IMR-90 (cell line): ENCODE measurements around the gene ERC2. TPM values are rescaled to one million over a fixed set of nuclear protein-coding genes. Genes with fewer than 3 reads are reported as not detected.

Experiments
- ATAC-seq: fragments of 200-7000 bp; cut with Tn5 transposase; 2 replicates; pipeline ENCODE4 v1.9.1; 2020; ENCODE audit warnings: low read depth, mild to moderate bottlenecking, moderate library complexity
- BruUV-seq: library from RNA; stranded (reverse); fragments of 400-500 nt; replicated peaks from 2 replicates; lab custom pipeline; 2021; lab: Mats Ljungman, UMichigan
- CTCF ChIA-PET: fragments of 300-600 bp; formaldehyde crosslinking; extraction: SDS; loops from one replicate; lab custom pipeline; 2021; ENCODE audit warnings: antibody characterized with exemption; lab: Yijun Ruan, JAX
- POLR2A ChIA-PET: fragments of 300-600 bp; sonication (Branson Sonifier 250); formaldehyde crosslinking; loops from one replicate; lab custom pipeline; 2022; ENCODE audit warnings: antibody characterized with exemption; ENCODE audit not compliant: unreplicated experiment; lab: Charles Lee
- DNase-seq: peaks from one replicate; pipeline ENCODE4 v3.0.0; 2013
- H2AFZ ChIP-seq: replicated peaks from 2 replicates; pipeline ENCODE3; 2013; ENCODE audit warnings: low read length, mild to moderate bottlenecking; ENCODE audit not compliant: poor library complexity
- H2AK5ac ChIP-seq: 2 replicates; pipeline ENCODE4 v1.6.1; 2013; ENCODE audit warnings: low read depth, low read length, inconsistent platforms
- H2AK9ac ChIP-seq: replicated peaks from 2 replicates; pipeline ENCODE3; 2013; ENCODE audit warnings: mild to moderate bottlenecking, low read depth, low read length, moderate library complexity; ENCODE audit not compliant: poor library complexity
- H2BK120ac ChIP-seq: 2 replicates; pipeline ENCODE4 v1.6.1; 2013; ENCODE audit warnings: low read depth, low read length, inconsistent platforms
- H2BK15ac ChIP-seq: 3 replicates; pipeline ENCODE4 v1.6.1; 2013; ENCODE audit warnings: low read depth, low read length, inconsistent platforms
- H2BK20ac ChIP-seq: 2 replicates; pipeline ENCODE4 v1.6.1; 2013; ENCODE audit warnings: low read depth, mild to moderate bottlenecking, inconsistent platforms, low read length, moderate library complexity
- H2BK5ac ChIP-seq: 2 replicates; pipeline ENCODE4 v1.6.1; 2013; ENCODE audit warnings: mild to moderate bottlenecking, low read depth, low read length, inconsistent platforms; ENCODE audit not compliant: poor library complexity, severe bottlenecking
- H3K14ac ChIP-seq: replicated peaks from 2 replicates; pipeline ENCODE4 v1.6.1; 2013; ENCODE audit warnings: low read depth, low read length, inconsistent platforms
- H3K18ac ChIP-seq: 2 replicates; pipeline ENCODE4 v1.6.1; 2013; ENCODE audit warnings: low read depth, low read length, control low read depth
- H3K23ac ChIP-seq: 2 replicates; pipeline ENCODE4 v1.6.1; 2013; ENCODE audit warnings: low read depth, low read length, inconsistent platforms
- H3K27ac ChIP-seq: 2 replicates; pipeline ENCODE4 v1.5.1; 2013; ENCODE audit warnings: mild to moderate bottlenecking, control low read depth, low read length; ENCODE audit not compliant: insufficient read depth
- H3K27me3 ChIP-seq: 2 replicates; pipeline ENCODE4 v1.6.1; 2013; ENCODE audit warnings: low read length; ENCODE audit not compliant: control insufficient read depth, insufficient read depth
- H3K36me3 ChIP-seq: 2 replicates; pipeline ENCODE4 v1.6.1; 2013; ENCODE audit warnings: low read length, mixed read lengths; ENCODE audit not compliant: control insufficient read depth, insufficient read depth
- H3K4ac ChIP-seq: 2 replicates; pipeline ENCODE4 v1.6.1; 2013; ENCODE audit warnings: low read depth, low read length, inconsistent platforms
- H3K4me1 ChIP-seq: 2 replicates; pipeline ENCODE4 v1.6.1; 2013; ENCODE audit warnings: low read length, mixed read lengths; ENCODE audit not compliant: control insufficient read depth, insufficient read depth
- H3K4me2 ChIP-seq: 2 replicates; pipeline ENCODE4 v1.6.1; 2013; ENCODE audit warnings: low read depth, mild to moderate bottlenecking, control low read depth, low read length, moderate library complexity
- H3K4me3 ChIP-seq: 2 replicates; pipeline ENCODE4 v1.5.1; 2013; ENCODE audit warnings: low read depth, mild to moderate bottlenecking, control low read depth, low read length, moderate library complexity; ENCODE audit not compliant: insufficient read depth
- H3K56ac ChIP-seq: 2 replicates; pipeline ENCODE4 v1.6.1; 2013; ENCODE audit warnings: low read length, inconsistent platforms; ENCODE audit not compliant: insufficient read depth; ENCODE audit errors: extremely low read depth
- H3K79me1 ChIP-seq, 2 experiments: 2 replicates each; pipeline ENCODE4 v1.6.1; 2013; ENCODE audit warnings: low read length in 2 of 2, inconsistent platforms in 1 of 2, low read depth in 1 of 2
- H3K9ac ChIP-seq: 2 replicates; pipeline ENCODE4 v1.6.1; 2013; ENCODE audit warnings: low read depth, low read length, control low read depth
- H3K9me1 ChIP-seq: 2 replicates; pipeline ENCODE4 v1.6.1; 2013; ENCODE audit warnings: low read length, inconsistent platforms; ENCODE audit not compliant: insufficient read depth
- H3K9me3 ChIP-seq: 2 replicates; pipeline ENCODE4 v1.6.1; 2013; ENCODE audit warnings: low read length; ENCODE audit not compliant: control insufficient read depth, insufficient read depth
- H4K20me1 ChIP-seq: 2 replicates; pipeline ENCODE4 v1.6.1; 2013; ENCODE audit warnings: low read length, inconsistent platforms; ENCODE audit not compliant: insufficient read depth
- H4K5ac ChIP-seq: 2 replicates; pipeline ENCODE4 v1.6.1; 2013; ENCODE audit warnings: mild to moderate bottlenecking, low read depth, low read length, control low read depth
- H4K8ac ChIP-seq, 2 experiments: 2 replicates each; pipeline ENCODE4 v1.6.1; 2013; ENCODE audit warnings: low read depth in 2 of 2, low read length in 2 of 2, control low read depth in 1 of 2, inconsistent platforms in 1 of 2
- H4K91ac ChIP-seq: 2 replicates; pipeline ENCODE4 v1.6.1; 2013; ENCODE audit warnings: low read depth, low read length, inconsistent platforms; ENCODE audit not compliant: insufficient read depth
- CEBPB ChIP-seq: IDR thresholded peaks from 2 replicates; pipeline ENCODE4 v1.6.1; 2012; ENCODE audit warnings: low read depth, low read length, improper control_type of control experiment
- CHD1 ChIP-seq: IDR thresholded peaks from 2 replicates; pipeline ENCODE4 v1.6.1; 2012; ENCODE audit warnings: low read depth, low read length, improper control_type of control experiment
- CTCF ChIP-seq: conservative IDR thresholded peaks from 2 replicates; pipeline ENCODE4 v1.5.1; 2012; ENCODE audit warnings: mild to moderate bottlenecking, low read depth, low read length, improper control_type of control experiment
- MXI1 ChIP-seq: IDR thresholded peaks from 2 replicates; pipeline ENCODE4 v1.6.1; 2012; ENCODE audit warnings: low read depth, mild to moderate bottlenecking, low read length, moderate library complexity, borderline replicate concordance
- NFE2L2 ChIP-seq: fragments of 150-350 bp; IDR thresholded peaks from 2 replicates; pipeline ENCODE4 v1.6.1; 2016; ENCODE audit warnings: low read depth, mild to moderate bottlenecking, low read length
- WGBS, 2 experiments: methylation state at CpG; one replicate each; pipeline versions ENCODE4 v1.1.5 to v1.1.7; 2013; ENCODE audit warnings: missing lambda C conversion rate in 2 of 2; ENCODE audit not compliant: insufficient read length in 1 of 2; ENCODE audit errors: extremely low coverage in 2 of 2; 5-methylcytosine and 5-hydroxymethylcytosine counted together
- dilution Hi-C: fragments of 300-500 bp; cut with HindIII; formaldehyde crosslinking; loops from one replicate; pipeline ENCODE4 v1.14.3; 2018; ENCODE audit warnings: low sequenced_read_pairs; ENCODE audit not compliant: unreplicated experiment
- in situ Hi-C: fragments of 300-500 bp; cut with MboI; formaldehyde crosslinking; loops from 3 replicates; pipeline ENCODE4 v1.14.3; 2019; ENCODE audit warnings: low sequenced_read_pairs, inconsistent platforms, mixed read lengths
- intact Hi-C: fragments of 100-400 bp; cut with micrococcal nuclease; formaldehyde crosslinking; loops from 2 replicates; pipeline ENCODE4 v1.10.0; 2022
- polyA plus RNA-seq, 3 experiments: library from polyadenylated mRNA; depleted of rRNA; stranded (reverse); fragments of >200 nt; gene quantifications; 2 replicates each; pipeline ENCODE4 v1.2.3, GENCODE V29; 2012; ENCODE audit warnings: low replicate concordance in 1 of 3
- total RNA-seq: library from RNA; depleted of rRNA; stranded (reverse); fragments of >200 nt; gene quantifications from 2 replicates; pipeline ENCODE4 v1.2.3, GENCODE V29; 2012

ERC2 gene
- total and polyA plus RNA-seq, 2 of the 4 experiments (the other 2 are of a cell fraction), result 0.17 to 0.18 TPM

GRCh38 chr3:55936549-55937052 is 531.7 kb downstream of the ERC2 start:
- no peak overlapping the region for H3K9ac ChIP-seq
- H3K56ac ChIP-seq, result no peak overlapping the region
- no peak overlapping the region for H2AFZ ChIP-seq
- H4K5ac ChIP-seq, result no peak overlapping the region
- CTCF ChIA-PET, result interaction anchor here (0.6 kb wide), 1 partner anchor 9 kb away, joined by 5 read pairs; no protein-coding TSS in a partner anchor
- H3K4me1 ChIP-seq, result no peaks in the 10 kb centered on the region
- WGBS, 2 experiments, result 92% methylated on average over 2 of the region's 6 CpGs; no CpG with 5 or more reads in 1 of the 2 experiments
- H2BK20ac ChIP-seq, result no peak overlapping the region
- no TSS peak for BruUV-seq
- H2BK5ac ChIP-seq, result no peak overlapping the region
- no peak overlapping the region for H4K8ac ChIP-seq
- no peak overlapping the region for H2AK9ac ChIP-seq
- H3K27me3 ChIP-seq, result peaks cover 4% of the 10 kb centered on the region
- H3K14ac ChIP-seq, result no peak overlapping the region
- intact Hi-C loops (no loop called here), in situ Hi-C loops (no loop called here), dilution Hi-C loops (no loop called here)
- H3K36me3 ChIP-seq, result no peaks in the 10 kb centered on the region
- H3K18ac ChIP-seq, result no peak overlapping the region
- POLR2A ChIA-PET, result no interaction called here
- no peak overlapping the region for H3K27ac ChIP-seq
- TF ChIP-seq CTCF (no peak), CEBPB (no peak), NFE2L2 (no peak), MXI1 (no peak), CHD1 (no peak)
- H2BK15ac ChIP-seq, result no peak overlapping the region
- H4K91ac ChIP-seq, result no peak overlapping the region
- no peaks in the 10 kb centered on the region for H4K20me1 ChIP-seq
- H3K23ac ChIP-seq, result no peak overlapping the region
- H3K4me3 ChIP-seq, result no peak overlapping the region
- no peak overlapping the region for H2AK5ac ChIP-seq
- H3K9me3 ChIP-seq, result no peaks in the 10 kb centered on the region
- no peak overlapping the region for H3K4ac ChIP-seq
- H3K9me1 ChIP-seq, result no peaks in the 10 kb centered on the region
- DNase-seq (no peak), ATAC-seq (no peak)
- no peaks in the 10 kb centered on the region for H3K79me1 ChIP-seq
- H2BK120ac ChIP-seq, result no peak overlapping the region
- H3K4me2 ChIP-seq, result no peak overlapping the region
